ENCODE data around the gene GJA10. TPM values are rescaled to one million over a fixed set of nuclear protein-coding genes. Genes with fewer than 3 reads are reported as not detected.

GJA10 gene
- total and polyA plus RNA-seq, 12 donors, result not detected

- Histone ChIP-seq H3K36me3 (replicated peaks in 1 of 2) (peaks cover 0 to 14% of the 10 kb centered on the region in 2 donors), H3K27me3 (no peaks in the 10 kb centered on the region), H3K4me3 (no peak overlapping the region), H3K27ac (no peak overlapping the region), H3K9me3 (replicated peaks in 1 of 3) (no peaks in the 10 kb centered on the region), H3K4me1 (replicated peaks in 1 of 2) (no peaks in the 10 kb centered on the region)
- intact Hi-C loops (cut with DNase I), result no loop called here
- TF ChIP-seq POLR2A (IDR thresholded peaks at IDR 0.05), result no peak
- TF ChIP-seq, protein P1, sequence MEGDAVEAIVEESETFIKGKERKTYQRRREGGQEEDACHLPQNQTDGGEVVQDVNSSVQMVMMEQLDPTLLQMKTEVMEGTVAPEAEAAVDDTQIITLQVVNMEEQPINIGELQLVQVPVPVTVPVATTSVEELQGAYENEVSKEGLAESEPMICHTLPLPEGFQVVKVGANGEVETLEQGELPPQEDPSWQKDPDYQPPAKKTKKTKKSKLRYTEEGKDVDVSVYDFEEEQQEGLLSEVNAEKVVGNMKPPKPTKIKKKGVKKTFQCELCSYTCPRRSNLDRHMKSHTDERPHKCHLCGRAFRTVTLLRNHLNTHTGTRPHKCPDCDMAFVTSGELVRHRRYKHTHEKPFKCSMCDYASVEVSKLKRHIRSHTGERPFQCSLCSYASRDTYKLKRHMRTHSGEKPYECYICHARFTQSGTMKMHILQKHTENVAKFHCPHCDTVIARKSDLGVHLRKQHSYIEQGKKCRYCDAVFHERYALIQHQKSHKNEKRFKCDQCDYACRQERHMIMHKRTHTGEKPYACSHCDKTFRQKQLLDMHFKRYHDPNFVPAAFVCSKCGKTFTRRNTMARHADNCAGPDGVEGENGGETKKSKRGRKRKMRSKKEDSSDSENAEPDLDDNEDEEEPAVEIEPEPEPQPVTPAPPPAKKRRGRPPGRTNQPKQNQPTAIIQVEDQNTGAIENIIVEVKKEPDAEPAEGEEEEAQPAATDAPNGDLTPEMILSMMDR (IDR thresholded peaks at IDR 0.05), result no peak
- DNase-seq, result no peak
These were observed 20.5 kb upstream of the GJA10 start for GRCh38 chr6:89873721-89874120.

DNA sequence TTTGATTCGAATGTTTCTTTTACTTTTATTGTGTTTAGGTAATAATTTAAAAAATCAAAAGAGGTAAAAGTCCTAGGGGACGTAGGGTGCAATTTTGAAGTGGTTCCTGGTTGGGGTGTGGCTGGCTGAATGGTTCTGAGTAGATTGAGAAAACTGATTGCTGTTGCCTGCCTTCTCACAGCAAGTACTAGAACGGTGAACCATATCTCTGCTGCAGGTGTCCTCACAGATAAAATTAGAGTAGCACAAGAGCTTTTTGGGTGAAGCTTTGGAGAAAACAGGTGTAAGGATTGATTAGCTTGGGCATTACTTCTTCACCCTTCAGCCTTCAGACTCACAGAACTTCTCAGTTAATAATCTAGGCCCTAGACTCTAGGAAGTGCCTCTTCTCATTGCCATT is 19.8 kb upstream of the GJA10 start:
- no peak for TF ChIP-seq POLR2A (IDR thresholded peaks at IDR 0.05)
- H3K4me3 ChIP-seq, result no peak overlapping the region
- WGBS, 4 donors, result 95 to 97% (median 97%) methylated on average over 3 of the region's 3 CpGs
- no peaks in the 10 kb centered on the region for H3K9me3 ChIP-seq (replicated peaks in 1 of 3)
- no peak for DNase-seq
- H3K36me3 ChIP-seq (replicated peaks in 1 of 2), result peaks cover 0 to 14% of the 10 kb centered on the region in 2 donors
- intact Hi-C loops (cut with DNase I), result no loop called here
- H3K27ac ChIP-seq, result no peak overlapping the region
- H3K4me1 ChIP-seq (replicated peaks in 1 of 2), result no peaks in the 10 kb centered on the region
- H3K27me3 ChIP-seq, result no peaks in the 10 kb centered on the region

DNA sequence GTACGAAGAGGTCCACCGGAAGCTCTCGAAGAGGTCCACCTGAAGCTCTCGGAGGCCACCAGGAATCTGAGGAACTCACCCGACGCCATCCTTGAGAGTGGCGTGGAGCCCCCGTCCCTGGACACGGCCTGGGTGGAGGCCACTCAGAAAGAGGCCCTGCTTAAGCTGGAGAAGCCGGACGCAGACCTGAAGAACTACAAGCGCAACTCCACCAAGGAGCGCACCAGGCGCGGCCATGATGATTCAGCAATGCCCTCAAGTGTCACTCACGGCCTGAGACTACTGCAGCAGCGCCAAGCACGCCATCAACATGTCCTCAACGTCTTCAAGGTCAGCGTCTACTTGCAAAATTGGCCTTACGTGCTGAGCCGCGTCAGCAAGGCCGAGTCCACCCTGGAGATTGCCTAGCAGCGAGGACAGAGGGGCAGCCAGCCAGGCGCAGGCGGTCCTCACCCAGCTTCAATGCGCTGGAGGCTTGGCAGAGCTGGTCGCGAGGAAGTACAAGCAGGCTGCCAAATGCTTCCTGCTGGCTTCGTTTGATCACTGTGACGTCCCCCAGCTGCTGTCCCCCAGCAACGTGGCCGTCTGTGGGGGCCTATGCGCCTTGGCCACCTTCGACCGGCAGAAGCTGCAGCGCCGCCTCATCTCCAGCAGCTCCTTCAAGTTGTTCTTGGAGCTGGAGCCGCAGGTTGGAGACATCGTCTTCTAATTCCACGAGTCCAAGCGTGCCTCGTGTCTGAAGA is 7.7 kb upstream of the GJA10 start:
- intact Hi-C loops (cut with DNase I), result no loop called here
- no peak for DNase-seq
- no peaks in the 10 kb centered on the region for H3K27me3 ChIP-seq
- H3K9me3 ChIP-seq (replicated peaks in 1 of 3), result no peaks in the 10 kb centered on the region
- no peak overlapping the region for H3K4me3 ChIP-seq
- H3K36me3 ChIP-seq (replicated peaks in 1 of 2), result no peaks in the 10 kb centered on the region
- H3K27ac ChIP-seq, result no peak overlapping the region
- TF ChIP-seq, protein P1 (IDR thresholded peaks at IDR 0.05), result no peak
- no peak for TF ChIP-seq POLR2A (IDR thresholded peaks at IDR 0.05)
- 89 to 100% (median 90%) methylated on average over 14 to 44 of the region's 44 CpGs for WGBS, 4 donors
- no peaks in the 10 kb centered on the region for H3K4me1 ChIP-seq (replicated peaks in 1 of 2)

GRCh38 chr6:89887452-89888137 is 6.7 kb upstream of the GJA10 start:
- H3K27me3 ChIP-seq, result peaks cover 2% of the 10 kb centered on the region
- H3K27ac ChIP-seq, result no peak overlapping the region
- TF ChIP-seq POLR2A (IDR thresholded peaks at IDR 0.05), result no peak
- TF ChIP-seq, protein P1 (IDR thresholded peaks at IDR 0.05), result no peak
- H3K4me3 ChIP-seq, result no peak overlapping the region
- intact Hi-C loops (cut with DNase I), result no loop called here
- DNase-seq, result no peak
- no peaks in the 10 kb centered on the region for H3K36me3 ChIP-seq (replicated peaks in 1 of 2)
- WGBS, 4 donors, result 16 to 27% (median 20%) methylated on average over 5 to 43 of the region's 43 CpGs
- H3K9me3 ChIP-seq (replicated peaks in 1 of 3), result no peaks in the 10 kb centered on the region
- no peaks in the 10 kb centered on the region for H3K4me1 ChIP-seq (replicated peaks in 1 of 2)
